Measurements from ENCODE around the gene ABCC1. TPM values are rescaled to one million over a fixed set of nuclear protein-coding genes. Genes with fewer than 3 reads are reported as not detected.
A peak's percentile ranks its signal among the peaks of the same experiment; 100 is the strongest.
"Not testable (repeated sequence)": the region's sequence is repeated elsewhere in the genome, so short reads cannot be mapped to it uniquely, and the experiment has no call there.

Gene ABCC1
- total and polyA plus RNA-seq, 2 donors from 2014 or later = 4.6 to 29.7 TPM

- FAIRE-seq (no peak), DNase-seq (peak in 1 of 5 donors; percentile 14)
- intact Hi-C loops (cut with DNase I) = no loop called here
- Histone ChIP-seq H3K4me3 (ENCODE audit: low read length in 3 of 3) (no peak overlapping the region), H3K9me3 (ENCODE audit: control insufficient read depth in 2 of 3, insufficient read depth in 1 of 3, low read length in 3 of 3) (peaks cover 3 to 13% (median 5%) of the 10 kb centered on the region in 3 donors), H3K36me3 (ENCODE audit: control insufficient read depth in 2 of 3, insufficient read depth in 3 of 3, low read length in 3 of 3) (peaks cover 0 to 65% (median 19%) of the 10 kb centered on the region in 3 donors), H3K27me3 (ENCODE audit: control insufficient read depth, insufficient read depth, low read length) (no peaks in the 10 kb centered on the region), H3K27ac (ENCODE audit: low read depth in 2 of 2, low read length in 2 of 2) (no peak overlapping the region), H3K9ac (ENCODE audit: low read length in 3 of 3) (no peak overlapping the region), H3K4me1 (ENCODE audit: control insufficient read depth in 2 of 3, insufficient read depth in 2 of 3, low read depth in 1 of 3, low read length in 3 of 3) (peaks cover 0 to 4% (median 2%) of the 10 kb centered on the region in 3 donors)
- no peak for TF ChIP-seq CTCF (IDR thresholded peaks at IDR 0.05; ENCODE audit: borderline replicate concordance, extremely low read depth, insufficient read depth)
Observed at GRCh38 chr16:16161319-16161718, 211.9 kb downstream of the ABCC1 start.

GRCh38 chr16:16161840-16162239 is 212.4 kb downstream of the ABCC1 start:
- peak in 1 of 5 donors; percentile 15 for DNase-seq
- H3K27me3 ChIP-seq (ENCODE audit: control insufficient read depth, insufficient read depth, low read length); H3K4me3 ChIP-seq (ENCODE audit: low read length in 3 of 3); FAIRE-seq; H3K4me1 ChIP-seq (ENCODE audit: control insufficient read depth in 2 of 3, insufficient read depth in 2 of 3, low read depth in 1 of 3, low read length in 3 of 3); H3K27ac ChIP-seq (ENCODE audit: low read depth in 2 of 2, low read length in 2 of 2); intact Hi-C loops (cut with DNase I); H3K9ac ChIP-seq (ENCODE audit: low read length in 3 of 3): not testable (repeated sequence)
- H3K36me3 ChIP-seq (ENCODE audit: control insufficient read depth in 2 of 3, insufficient read depth in 3 of 3, low read length in 3 of 3) = peaks cover 0 to 59% (median 19%) of the 10 kb centered on the region in 3 donors
- peaks cover 3 to 13% (median 5%) of the 10 kb centered on the region in 3 donors for H3K9me3 ChIP-seq (ENCODE audit: control insufficient read depth in 2 of 3, insufficient read depth in 1 of 3, low read length in 3 of 3)

GRCh38 chr16:16162591-16162990 is 213.2 kb downstream of the ABCC1 start:
- H3K4me3 ChIP-seq (ENCODE audit: low read length in 3 of 3) = no peak overlapping the region
- H3K36me3 ChIP-seq (ENCODE audit: control insufficient read depth in 2 of 3, insufficient read depth in 3 of 3, low read length in 3 of 3) = peaks cover 0 to 56% (median 19%) of the 10 kb centered on the region in 3 donors
- H3K4me1 ChIP-seq (ENCODE audit: control insufficient read depth in 2 of 3, insufficient read depth in 2 of 3, low read depth in 1 of 3, low read length in 3 of 3) = peaks cover 0 to 4% (median 2%) of the 10 kb centered on the region in 3 donors
- FAIRE-seq = no peak
- TF ChIP-seq CTCF (IDR thresholded peaks at IDR 0.05; ENCODE audit: borderline replicate concordance, extremely low read depth, insufficient read depth) = no peak
- no peak overlapping the region for H3K27ac ChIP-seq (ENCODE audit: low read depth in 2 of 2, low read length in 2 of 2)
- intact Hi-C loops (cut with DNase I) = no loop called here
- DNase-seq = no peak
- H3K9ac ChIP-seq (ENCODE audit: low read length in 3 of 3) = no peak overlapping the region
- peaks cover 3 to 13% (median 5%) of the 10 kb centered on the region in 3 donors for H3K9me3 ChIP-seq (ENCODE audit: control insufficient read depth in 2 of 3, insufficient read depth in 1 of 3, low read length in 3 of 3)
- no peaks in the 10 kb centered on the region for H3K27me3 ChIP-seq (ENCODE audit: control insufficient read depth, insufficient read depth, low read length)

- H3K27ac ChIP-seq (ENCODE audit: low read depth in 2 of 2, low read length in 2 of 2) = no peak overlapping the region
- H3K36me3 ChIP-seq (ENCODE audit: control insufficient read depth in 2 of 3, insufficient read depth in 3 of 3, low read length in 3 of 3) = peaks cover 0 to 61% (median 19%) of the 10 kb centered on the region in 3 donors
- H3K4me3 ChIP-seq (ENCODE audit: low read length in 3 of 3) = no peak overlapping the region
- peaks cover 0 to 4% (median 2%) of the 10 kb centered on the region in 3 donors for H3K4me1 ChIP-seq (ENCODE audit: control insufficient read depth in 2 of 3, insufficient read depth in 2 of 3, low read depth in 1 of 3, low read length in 3 of 3)
- TF ChIP-seq CTCF (IDR thresholded peaks at IDR 0.05; ENCODE audit: borderline replicate concordance, extremely low read depth, insufficient read depth) = no peak
- H3K9ac ChIP-seq (ENCODE audit: low read length in 3 of 3) = no peak overlapping the region
- peaks cover 3 to 13% (median 5%) of the 10 kb centered on the region in 3 donors for H3K9me3 ChIP-seq (ENCODE audit: control insufficient read depth in 2 of 3, insufficient read depth in 1 of 3, low read length in 3 of 3)
- no peak for DNase-seq
- no peaks in the 10 kb centered on the region for H3K27me3 ChIP-seq (ENCODE audit: control insufficient read depth, insufficient read depth, low read length)
- FAIRE-seq = no peak
- intact Hi-C loops (cut with DNase I) = no loop called here
Observed at GRCh38 chr16:16163109-16163508, 213.7 kb downstream of the ABCC1 start.

Data from kidney (tissue), 14 donors.